ENCODE data around the gene MYH11.

The MYH11 gene

DNA sequence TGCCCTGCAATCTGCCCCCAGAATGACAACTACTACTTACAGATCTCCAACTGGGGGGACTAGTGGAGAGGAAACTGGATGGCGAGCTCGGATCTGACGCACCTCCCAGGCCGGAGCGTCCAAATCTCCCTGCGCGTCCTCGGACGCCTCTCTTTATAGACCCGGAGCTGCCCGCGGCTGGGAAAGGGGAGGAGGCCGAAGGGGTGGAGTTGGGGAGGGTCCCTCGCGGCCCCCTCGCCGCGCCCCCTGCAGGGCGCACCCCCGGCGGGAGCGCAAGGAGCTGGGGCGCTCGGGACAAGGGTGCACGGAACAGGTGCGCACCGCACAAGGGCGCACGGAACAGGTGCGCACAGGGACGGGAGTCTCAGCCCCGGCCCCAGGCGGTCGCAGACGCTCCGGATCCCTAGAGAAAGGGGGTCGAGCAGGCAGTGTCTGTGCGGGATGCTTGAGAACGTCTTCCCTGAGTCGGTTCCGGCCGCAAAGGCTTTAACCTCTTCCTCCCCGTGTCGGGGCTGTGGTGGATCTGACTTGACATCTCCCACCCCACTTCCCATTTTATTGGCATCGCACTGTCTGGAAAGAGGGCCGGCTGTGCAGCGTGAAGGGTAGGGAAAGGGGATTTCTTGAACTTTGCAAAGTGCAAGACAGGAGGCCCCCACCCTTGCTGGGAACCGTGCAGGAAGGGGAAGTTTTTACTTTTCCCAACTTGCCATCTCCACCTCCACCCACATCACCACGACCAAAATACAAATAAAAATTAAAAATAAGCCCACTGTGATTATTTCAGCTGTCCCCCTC, at the start of gene MYH11:
MYH11 (minus strand) TSS at position 128 of the 798 bp plus-strand sequence. CDS start 18,776 bp downstream, outside the sequence.
- TF ChIP-seq CTCF (IDR thresholded peaks at IDR 0.05) (no peak), ZFX (IDR thresholded peaks at IDR 0.05; ENCODE audit: borderline replicate concordance) (no peak)
- no peak within 1 kb of the TSS for H3K27ac ChIP-seq

DNA sequence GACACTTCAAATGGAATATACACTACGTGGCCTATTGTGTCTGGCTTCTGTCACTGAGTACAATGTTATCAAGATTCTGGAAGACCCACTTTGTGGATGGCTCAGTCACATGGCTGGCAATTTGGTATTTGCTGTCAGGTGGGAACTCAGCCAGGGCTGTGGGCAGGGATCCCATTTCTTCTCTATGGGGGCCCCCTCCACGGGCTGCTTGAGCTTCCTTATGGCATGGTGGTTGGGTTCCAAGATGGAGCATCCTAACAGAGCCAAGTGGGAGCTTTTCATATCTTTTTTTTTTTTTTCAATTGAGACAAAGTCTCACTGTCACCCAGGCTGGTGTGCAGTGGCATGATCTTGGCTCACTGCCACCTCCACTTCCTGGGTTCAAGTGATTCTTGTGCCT, 49.6 kb upstream of the MYH11 start:
- TF ChIP-seq CTCF (IDR thresholded peaks at IDR 0.05) (no peak), ZFX (IDR thresholded peaks at IDR 0.05; ENCODE audit: borderline replicate concordance) (no peak)
- H3K27ac ChIP-seq = no peak overlapping the region

DNA sequence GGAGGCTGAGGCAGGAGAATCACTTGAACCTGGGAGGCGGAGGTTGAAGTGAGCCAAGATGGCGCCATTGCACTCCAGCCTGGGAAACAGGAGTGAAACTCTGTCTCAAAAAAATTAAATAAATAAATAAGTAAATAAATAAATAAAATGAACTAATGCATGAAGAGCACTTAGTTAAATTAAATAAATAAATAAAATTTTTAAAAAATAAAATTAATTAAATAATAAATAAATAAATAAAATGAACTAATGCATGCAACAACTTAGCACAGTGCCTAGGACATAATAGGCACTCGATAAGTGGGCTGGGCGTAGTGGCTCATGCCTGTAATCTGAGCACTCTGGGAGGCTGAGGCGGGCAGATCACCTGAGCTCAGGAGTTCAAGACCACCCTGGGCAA, 47.1 kb upstream of the MYH11 start:
- TF ChIP-seq ZFX (IDR thresholded peaks at IDR 0.05; ENCODE audit: borderline replicate concordance) (no peak), CTCF (IDR thresholded peaks at IDR 0.05) (no peak)
- H3K27ac ChIP-seq = no peak overlapping the region

GRCh38 chr16:15900901-15901500, 44.2 kb upstream of the MYH11 start:
- TF ChIP-seq ZFX (IDR thresholded peaks at IDR 0.05; ENCODE audit: borderline replicate concordance) (no peak), CTCF (IDR thresholded peaks at IDR 0.05) (no peak)
- no peak overlapping the region; the same call in 1 of the 2 replicates for H3K27ac ChIP-seq

DNA sequence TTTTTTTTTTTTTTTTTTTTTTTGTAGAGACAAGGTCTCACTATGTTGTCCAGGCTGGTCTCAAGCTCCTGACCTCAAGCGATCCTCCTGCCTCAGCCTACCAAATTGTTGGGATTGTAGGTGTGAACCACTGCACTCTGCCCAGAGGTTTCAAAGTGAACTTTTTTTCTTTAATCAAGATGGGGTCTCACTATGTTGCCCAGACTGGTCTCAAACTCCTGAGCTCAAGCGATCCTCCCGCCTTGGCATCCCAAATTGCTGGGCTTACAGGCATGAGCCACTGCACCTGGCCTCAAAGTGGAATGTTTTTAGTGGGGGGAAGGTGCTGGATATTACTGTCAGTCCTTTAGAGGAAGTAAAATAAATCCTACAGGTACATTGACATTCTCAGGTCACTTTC, 43.5 kb upstream of the MYH11 start:
- H3K27ac ChIP-seq = no peak overlapping the region; the same call in 1 of the 2 replicates
- no peak for TF ChIP-seq ZFX (IDR thresholded peaks at IDR 0.05; ENCODE audit: borderline replicate concordance)
- TF ChIP-seq CTCF (IDR thresholded peaks at IDR 0.05) = no peak

- TF ChIP-seq CTCF (IDR thresholded peaks at IDR 0.05) (no peak), ZFX (IDR thresholded peaks at IDR 0.05; ENCODE audit: borderline replicate concordance) (no peak)
- H3K27ac ChIP-seq = peak overlapping the region; percentile 46
Observed at GRCh38 chr16:15899538-15900100, 42.8 kb upstream of the MYH11 start.

GRCh38 chr16:15898654-15899053, 41.8 kb upstream of the MYH11 start:
- H3K27ac ChIP-seq = no peak overlapping the region

More at GRCh38 chr16:15898654-15899053, 41.8 kb upstream of the MYH11 start:
- TF ChIP-seq ZFX (IDR thresholded peaks at IDR 0.05; ENCODE audit: borderline replicate concordance) (no peak), CTCF (IDR thresholded peaks at IDR 0.05) (no peak)
